GM19240 (cell line): ENCODE data around the gene C11orf71.

Experiments
- DNase-seq: peaks from one replicate; pipeline ENCODE4 v3.0.0; 2011; ENCODE audit warnings: low spot score; ENCODE audit not compliant: insufficient read length

Gene C11orf71

DNA sequence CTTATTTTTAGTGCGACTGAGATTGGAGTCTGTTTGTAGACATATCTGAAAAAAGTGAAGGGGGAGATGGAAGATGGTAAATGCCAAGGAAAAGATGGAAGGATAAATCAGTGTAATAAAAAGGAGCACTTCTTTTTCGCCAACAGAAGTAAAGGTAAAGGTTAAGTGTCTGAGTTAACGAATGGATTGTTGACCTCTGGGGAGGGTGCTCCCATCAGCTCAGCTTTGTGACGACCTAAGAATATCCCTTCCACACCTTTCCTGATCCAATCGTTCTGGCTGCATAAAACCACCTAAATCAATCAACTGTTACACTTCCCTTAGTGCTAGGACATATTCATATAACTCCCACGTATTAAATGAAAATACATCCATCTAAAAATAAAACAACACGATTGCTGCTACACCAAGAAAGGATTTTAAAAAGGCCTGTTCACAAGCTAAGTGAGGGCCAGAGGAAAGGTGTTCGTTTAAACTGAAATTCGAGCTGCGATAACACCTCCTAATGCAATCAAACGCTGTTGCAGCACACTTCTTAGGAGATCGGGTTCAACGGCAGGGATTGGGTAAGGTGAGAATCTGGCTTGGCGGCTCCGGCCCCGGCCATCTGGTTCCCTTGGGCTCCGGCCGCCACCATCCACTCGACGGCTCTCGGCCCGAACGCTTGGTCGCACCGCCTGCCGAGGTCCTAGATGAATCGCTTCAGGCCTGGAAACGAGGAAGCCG, 658 bp downstream of the C11orf71 start:
- DNase-seq: peak; percentile 4

DNA sequence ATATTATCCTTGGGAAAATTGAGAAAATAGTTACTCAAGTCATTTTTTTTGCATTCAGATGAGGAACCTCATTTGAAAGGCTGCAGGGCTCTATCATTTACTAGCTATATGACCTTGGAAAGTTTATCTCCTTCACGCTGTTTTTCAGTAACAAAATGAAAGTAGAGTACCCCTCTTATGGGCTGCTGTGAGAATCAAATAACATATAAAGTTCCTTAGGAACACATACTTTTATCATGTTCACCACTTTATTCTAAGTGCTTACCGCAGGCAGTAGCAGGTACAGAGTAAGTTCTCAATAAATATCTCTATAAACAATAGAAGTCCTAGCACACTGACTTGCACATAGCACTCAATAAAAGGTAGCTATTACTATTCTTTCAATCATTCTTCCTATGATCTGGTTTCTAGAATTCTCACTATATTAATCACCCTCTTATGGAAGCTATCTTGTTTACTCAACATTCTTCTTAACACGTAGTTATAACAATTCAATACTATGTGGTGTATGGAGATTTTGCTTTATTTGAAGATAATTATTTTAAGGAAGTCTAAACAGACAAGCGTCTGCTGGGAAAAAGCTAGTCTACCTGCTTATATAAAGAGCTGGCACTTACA, 1.9 kb downstream of the C11orf71 start:
- DNase-seq: no peak

DNA sequence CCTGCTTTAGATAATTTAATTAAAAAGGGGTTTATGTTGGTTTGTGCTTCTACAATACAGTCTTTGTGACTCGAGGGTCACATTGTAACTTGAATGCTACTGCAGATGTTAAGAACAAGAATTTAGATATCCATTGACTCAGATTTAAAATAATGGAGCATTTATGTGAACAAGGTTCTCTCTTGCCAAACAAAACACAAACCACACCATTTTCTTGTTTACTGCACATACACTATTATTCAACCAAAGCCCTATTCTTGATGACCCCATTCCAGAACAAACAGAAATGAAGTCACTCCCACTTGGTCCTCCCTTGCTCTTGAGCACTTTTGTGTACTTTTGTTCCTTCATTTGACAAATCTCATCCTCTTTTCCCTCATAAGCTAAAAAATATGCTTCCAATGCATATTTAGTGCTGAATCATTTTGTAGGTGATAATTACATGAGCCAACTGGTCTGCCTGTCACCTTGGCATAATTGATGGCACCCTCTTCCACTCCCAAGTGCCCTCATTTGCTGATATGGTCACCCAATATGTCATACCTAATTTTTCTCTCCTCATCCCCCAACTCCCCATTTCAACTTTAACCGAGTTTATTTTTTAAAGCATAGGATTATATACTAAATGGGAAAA, 2.8 kb downstream of the C11orf71 start:
- DNase-seq: no peak

DNA sequence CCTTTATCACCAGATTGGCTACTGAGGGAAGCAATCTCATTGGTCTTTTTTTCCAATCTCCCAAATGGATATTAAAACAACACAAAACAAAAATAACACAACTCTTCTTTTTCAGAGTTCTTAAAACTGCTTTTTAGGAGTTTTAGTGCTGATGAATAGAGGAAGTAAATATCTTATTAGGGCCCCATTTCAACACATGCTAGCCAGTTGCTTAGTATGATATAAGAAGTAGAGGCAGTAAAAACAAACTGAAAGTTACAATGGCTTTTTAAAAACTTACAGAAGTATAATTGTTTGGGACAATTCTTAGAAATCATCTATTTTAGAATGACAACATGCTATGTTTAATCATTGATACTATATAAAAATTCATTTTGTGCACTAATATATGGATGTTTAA, 3.4 kb downstream of the C11orf71 start:
- DNase-seq: no peak

DNA sequence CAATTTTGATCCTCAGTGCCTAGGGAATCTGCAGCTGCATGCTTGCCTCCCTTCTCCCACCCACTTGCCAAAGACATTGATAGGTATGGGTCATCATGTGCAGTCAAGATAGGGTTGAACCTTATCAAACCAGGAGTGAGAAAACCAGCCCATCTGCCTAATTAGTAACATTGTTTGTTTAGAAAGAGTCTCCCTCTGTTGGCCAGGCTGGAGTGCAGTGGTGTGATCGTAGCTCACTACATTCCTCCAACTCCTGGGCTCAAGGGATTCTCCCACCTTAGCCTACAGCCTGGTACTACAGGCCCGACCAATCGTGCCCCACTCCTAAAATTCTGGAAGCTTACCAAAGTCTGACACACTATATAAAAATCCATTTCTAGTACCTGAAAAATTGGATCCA, 4.6 kb downstream of the C11orf71 start:
- no peak for DNase-seq

DNA sequence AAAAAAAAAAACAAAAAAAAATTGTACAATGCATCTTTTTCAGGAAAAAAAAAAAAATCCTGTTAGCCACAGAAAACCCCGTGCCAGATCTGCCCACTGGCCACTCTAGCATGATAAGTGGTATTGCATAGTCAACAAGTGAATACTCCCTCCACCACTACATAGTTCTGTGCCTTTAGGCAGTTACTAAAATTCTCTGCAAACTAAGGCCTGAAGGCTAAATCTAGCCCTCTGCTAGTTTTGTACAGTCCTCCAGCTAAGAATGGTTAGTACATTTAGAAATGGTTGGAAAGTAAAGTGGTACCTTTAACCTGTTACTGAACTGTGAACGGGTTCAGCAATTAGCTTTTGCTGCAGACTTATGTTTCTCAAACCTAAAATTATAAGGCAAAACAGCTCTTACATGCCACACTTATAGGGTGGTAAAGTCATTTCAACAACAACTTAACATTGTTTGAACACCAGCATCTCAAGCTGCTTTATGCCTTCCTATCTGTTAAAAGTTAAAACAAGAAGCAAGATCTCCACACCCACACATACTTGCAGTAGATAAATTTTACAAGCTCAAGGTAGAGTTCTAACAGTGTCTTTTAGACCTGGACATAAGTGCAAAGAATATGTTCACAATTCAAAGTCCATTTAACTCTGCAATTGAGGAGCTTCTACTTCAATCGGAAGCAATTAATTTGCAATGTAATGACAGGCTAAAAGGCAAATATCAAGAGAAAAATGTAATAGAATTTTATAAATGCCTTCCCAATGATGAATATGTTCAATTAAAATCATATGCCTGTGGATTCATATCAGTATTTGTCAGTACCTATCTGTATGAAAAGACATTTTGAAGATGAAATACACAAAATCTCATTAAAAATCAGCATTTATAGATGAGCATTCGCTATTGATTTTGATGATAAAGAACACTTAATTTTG, 7.3 kb downstream of the C11orf71 start:
- no peak for DNase-seq

DNA sequence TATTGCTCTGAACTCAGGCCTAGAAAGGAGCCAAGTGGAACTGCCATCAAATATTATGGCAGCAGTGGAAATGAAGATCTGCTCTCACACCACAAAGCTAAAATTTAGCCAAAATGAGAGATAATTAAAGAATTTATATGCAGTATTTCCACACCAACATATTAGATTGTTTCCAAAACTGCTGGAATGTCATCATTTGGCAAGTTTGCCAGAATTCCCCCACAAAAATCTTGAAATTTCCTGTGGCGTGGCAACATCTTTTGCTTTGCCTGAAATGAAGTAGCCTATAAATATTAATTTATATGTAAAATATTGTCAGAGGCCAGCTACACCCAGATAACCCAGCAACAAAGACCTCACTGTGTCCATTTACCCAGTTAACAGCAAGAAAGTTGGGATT, 13.8 kb downstream of the C11orf71 start:
- DNase-seq: no peak

DNA sequence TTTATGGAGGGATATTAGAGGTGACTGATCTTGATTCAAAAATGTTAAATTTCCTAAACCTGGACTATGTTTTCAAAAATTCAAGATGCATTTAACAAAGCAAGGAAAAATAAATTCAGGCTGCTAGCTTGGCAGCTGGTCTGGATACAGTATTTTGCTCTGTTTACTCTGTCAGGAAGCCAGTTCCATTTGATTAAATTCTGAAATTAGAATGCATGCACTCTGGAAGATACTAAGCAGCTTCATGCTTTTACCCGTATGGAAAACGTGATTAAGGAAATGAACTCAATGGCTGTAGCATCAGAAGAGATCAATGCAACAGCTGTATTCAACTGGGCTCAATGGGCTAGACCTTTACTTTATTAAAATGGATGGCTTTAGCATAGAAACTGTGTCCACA, 14.2 kb downstream of the C11orf71 start:
- DNase-seq: no peak

DNA sequence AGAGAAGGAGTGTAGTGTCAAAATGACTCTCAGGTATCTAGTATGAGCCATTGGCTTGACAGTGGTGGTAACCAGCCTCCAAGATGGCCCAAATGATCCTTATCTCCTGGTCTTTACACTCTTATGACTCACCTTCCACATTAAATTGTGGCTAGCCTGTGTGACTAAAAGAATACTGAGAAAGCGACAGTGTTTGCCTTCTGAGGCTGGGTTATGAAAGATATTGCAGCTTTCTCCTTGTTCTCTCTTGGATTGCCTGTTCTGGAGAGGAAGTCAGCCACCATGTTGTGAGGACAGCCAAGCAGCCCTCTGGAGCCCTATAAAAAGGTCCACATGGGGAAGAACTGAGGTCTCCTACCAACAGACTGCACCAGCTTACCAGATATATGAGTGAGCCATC, 15.8 kb downstream of the C11orf71 start:
- DNase-seq: no peak

DNA sequence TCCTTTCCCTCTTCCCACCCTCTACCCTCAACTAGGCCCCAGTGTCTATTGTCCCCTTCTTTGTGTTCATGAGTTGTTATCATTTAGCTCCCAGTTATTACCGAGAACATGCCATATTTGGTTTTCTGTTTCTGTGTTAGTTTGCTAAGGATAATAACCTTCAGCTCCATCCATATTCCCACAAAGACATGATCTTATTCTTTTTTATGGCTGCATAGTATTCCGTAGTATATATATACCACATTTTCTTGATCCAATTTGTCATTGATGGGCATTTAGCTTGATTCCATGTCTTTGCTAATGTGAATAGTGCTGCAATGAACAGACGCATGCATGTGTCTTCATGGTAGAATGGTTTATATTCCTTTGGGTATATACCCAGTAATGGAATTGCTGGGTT, 17.8 kb downstream of the C11orf71 start:
- no peak for DNase-seq

DNA sequence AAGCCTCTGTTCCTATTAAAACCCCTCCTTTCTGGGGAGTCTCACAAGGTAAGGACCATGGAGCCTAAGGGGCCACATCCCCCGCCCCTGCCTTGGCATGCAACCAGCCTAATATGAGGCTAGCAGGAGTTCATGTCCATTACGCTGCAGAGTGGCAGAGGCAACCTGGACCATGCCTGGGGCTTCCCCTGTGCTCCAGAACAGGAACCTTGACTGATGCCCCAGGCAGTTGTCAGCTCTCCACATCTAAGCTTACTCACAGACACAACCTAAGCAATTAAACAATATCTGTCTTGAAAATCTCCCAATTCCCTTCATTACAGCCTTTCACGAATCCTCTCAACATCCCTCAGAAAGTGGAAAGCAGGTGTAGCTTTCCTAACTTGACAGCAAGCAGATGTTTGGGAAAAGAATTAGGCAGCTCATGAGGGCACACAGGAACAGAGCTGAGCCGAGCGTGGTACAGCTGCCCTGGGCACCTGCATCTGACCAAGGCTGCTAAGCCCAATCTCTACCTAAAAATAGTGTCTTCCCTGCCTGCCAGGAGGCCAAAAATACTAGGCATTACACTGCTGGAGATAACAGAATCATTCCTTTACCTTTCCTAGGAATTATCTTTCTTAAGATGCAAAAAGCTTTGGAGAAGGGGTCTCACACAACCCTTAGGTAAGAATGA, 20.8 kb downstream of the C11orf71 start:
- no peak for DNase-seq

DNA sequence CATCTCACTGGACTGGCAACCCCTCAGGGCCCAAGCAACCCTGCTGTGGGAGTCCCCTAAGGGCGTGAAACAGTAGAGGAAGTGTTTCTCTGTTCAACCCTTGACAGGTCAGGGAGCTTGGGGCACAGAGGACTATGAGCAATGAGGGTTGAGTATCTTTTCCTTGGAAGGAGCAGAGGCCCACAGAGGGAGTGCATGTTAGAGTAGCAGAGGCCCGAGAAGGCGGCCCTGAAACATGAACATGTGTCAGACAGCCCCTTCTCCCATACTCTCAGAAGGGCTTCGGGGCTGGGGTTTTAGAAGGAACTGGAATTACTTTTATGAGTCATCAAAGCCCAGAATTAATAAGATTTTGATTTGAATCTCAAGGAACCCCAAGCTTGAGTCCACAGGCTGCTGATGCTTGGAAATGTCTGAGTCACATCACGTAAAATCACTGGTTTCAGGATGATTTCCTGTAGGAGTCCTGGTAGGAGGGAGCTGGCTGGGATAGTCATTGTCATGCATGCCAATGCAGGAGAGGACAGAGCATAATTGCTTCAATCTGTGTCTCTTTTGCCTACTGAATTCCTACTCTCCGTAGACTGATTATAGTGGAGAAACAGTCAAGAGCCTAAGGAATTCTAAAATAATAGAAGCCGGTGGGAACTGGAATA, 22.6 kb downstream of the C11orf71 start:
- DNase-seq: no peak

DNA sequence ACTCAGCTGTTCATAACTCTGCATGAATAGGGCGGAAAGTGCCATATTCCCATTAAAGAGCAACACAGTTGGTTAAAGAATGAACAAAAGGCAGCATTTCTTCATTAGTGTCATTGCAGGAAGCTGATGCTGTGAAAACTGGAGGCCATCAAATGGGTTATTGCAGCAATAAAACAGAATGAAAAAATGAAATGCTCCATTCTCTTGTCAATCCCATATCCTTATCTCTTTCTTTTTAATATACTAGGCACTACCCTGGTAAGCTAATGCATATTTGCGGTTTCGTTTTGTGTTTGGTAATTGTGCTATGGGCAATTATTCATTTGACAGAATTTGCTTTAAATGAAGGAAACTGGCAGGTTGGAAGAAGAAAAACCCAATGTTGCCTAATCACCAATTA, 25.3 kb downstream of the C11orf71 start:
- no peak for DNase-seq

DNA sequence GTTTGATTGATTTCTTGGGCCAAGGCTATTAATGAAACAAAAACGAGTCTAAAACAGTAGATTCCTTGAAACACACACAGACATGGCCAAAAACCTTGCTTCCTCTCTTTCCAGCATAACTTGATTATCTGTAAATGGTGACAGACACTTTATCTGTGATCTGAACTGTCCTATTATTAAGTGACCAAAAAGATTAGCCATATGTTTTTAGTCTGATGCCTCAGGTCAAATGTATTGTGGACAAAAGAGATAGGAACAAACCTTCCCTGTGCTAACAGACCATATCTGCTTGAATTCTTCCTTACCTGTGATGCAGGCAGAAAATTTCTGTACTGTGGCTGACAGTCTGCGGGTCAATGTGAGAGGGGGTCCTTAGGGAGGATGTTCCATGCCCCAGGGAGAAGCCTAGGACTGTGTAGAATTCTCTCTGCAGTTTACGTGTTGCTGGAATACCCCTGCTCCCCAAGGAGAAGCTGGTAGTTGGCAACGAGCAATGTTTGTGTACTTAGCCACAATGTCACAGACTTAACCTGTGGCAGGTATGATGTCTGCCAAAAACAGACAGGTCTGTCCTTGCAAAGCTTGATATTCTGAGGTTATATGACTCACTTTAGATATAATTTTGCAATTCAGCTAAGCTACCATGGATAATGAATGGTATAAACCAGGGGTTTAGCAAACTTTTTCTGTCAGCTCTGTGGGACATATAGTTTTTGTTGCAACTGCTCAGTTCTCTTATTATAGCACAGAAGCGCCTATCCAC, 31.2 kb downstream of the C11orf71 start:
- no peak for DNase-seq

DNA sequence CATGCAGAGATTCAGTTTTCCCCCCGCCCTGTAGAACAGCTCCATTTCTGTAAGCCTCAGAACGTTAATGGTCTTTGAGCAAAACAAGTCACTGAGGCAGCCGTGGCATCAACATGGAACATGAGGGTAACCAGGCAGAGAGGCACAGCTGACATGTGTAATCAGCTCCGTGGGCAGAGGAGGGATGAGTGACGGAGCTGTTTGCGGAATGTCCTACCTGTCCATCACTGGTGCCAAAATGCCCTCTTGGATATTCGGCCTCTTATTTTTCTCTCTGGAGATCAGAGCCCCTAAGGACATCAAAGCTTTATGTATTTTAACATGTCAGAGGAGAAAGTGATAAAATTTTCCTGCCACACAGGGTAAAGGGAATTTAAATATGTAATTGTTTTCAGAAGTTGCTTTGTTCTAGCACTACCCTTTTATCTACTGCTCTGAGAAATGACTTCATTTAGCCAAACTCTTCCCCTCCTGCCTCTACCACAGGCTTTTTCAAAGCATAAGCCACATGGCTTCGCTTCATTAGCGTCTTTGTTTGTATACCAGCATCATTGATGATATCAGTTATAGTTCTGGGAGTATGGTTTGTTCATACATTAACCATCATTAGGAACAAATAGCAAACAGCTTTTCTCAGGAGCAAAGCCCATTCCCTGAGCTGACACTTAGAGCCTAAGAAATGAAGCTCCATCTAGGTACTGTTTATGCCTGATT, 32.9 kb downstream of the C11orf71 start:
- no peak for DNase-seq

DNA sequence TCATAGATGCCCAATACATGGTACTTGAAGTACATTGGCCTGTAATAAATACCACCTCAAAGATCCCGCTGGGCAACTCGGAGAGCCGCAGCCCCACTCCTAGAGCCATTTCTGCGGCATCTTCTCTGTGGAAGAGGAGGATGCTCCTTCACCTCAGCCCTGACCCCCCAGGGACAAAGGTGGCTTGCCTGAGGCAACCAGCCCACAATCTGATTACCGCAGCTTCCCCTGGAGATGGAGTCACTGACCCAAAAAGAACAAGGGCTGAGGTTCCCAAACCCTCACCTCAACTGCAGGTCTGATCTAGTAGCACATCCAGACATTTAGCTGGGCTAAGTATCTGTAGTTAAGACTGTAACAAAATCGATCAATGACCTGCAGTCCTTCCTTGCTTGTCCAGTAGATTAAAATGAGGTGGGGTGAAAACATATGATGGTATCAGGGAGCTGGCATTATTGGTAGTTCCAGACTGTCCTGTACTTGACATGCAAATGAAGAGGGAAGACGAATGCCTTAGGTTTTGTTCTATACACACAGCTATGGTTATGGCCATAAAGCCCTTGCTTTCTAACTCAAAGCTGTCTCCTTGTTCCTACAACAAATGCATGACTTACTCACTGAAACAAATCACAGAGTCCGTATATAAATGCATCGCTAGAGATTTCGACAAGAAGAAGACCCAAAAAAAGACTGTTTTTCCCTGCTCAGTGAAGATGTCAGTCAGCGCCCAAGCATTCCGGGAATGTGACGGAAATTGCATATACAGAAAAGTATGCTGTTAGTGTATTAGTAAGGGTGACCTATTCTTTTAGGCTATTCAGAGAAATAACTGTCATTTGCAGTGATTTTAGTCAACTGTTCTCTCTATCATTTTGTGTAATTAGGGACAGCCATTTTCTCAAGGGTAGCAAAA, 33.7 kb downstream of the C11orf71 start:
- DNase-seq: no peak

DNA sequence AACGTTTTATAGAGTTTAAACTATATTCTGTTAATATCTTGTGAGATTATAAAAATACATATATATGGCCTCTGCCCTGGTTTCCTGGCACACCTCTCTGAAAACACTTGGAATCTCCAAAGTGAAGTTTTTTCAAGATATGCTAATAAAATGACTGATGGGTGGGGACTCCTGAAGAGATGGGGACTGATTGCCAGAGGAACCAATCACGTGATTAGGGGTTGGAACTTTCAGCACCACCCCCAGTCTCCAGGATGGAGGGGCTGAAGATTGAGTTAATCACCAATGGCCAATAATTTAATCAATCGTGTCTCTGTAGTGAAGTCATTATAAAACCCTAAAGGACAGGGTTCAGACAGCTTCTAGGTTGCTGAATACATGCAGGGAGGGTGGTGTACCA, 37.4 kb downstream of the C11orf71 start:
- no peak for DNase-seq

DNA sequence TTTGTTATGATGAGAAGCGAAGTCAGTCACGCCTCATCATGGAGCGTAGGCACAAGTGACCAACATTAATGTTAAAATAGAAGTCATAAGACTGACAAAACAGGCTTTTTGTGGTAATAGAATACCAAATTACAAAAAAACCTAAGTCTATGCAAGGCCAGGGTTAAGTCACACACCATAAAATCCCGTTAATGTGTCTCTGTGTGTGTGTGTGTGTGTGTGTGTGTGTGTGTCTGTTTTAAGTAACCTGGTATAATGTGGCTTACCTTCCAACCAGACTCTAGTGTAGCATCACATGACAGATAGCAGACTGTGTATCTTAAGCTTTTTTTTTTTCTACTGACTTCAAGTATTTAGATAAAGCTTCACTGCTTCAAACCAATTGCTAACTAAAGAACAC, 38.0 kb downstream of the C11orf71 start:
- no peak for DNase-seq
